Superior temporal gyrus (tissue), 1 donor: ENCODE results near the gene ESRRB.

Experiments
- DNase-seq: peaks from one replicate; pipeline ENCODE4 v3.0.0-alpha.2; 2016; ENCODE audit errors: extremely low spot score

The ESRRB gene

GRCh38 chr14:76407449-76408150 lies 31.7 kb downstream of the ESRRB start:
- no peak for DNase-seq

GRCh38 chr14:76408877-76409276 lies 32.9 kb downstream of the ESRRB start:
- DNase-seq, result no peak

- DNase-seq, result no peak
Observed at GRCh38 chr14:76412501-76412900, 36.6 kb downstream of the ESRRB start.

- no peak for DNase-seq
Observed at GRCh38 chr14:76413106-76413961, 37.4 kb downstream of the ESRRB start.

- DNase-seq, result no peak
Observed at GRCh38 chr14:76413962-76414600, 38.1 kb downstream of the ESRRB start.

GRCh38 chr14:76419399-76419798 lies 43.5 kb downstream of the ESRRB start:
- no peak for DNase-seq

GRCh38 chr14:76420827-76421226 lies 44.9 kb downstream of the ESRRB start:
- DNase-seq, result no peak

- no peak for DNase-seq
Observed at GRCh38 chr14:76421662-76422061, 45.7 kb downstream of the ESRRB start.

GRCh38 chr14:76422662-76423061 lies 46.7 kb downstream of the ESRRB start:
- no peak for DNase-seq

GRCh38 chr14:76423534-76423933 lies 47.6 kb downstream of the ESRRB start:
- DNase-seq, result no peak

GRCh38 chr14:76424359-76424758 lies 48.4 kb downstream of the ESRRB start:
- DNase-seq, result no peak

- no peak for DNase-seq
Observed at GRCh38 chr14:76426161-76426696, 50.3 kb downstream of the ESRRB start.

- no peak for DNase-seq
Observed at GRCh38 chr14:76428611-76429010, 52.7 kb downstream of the ESRRB start.

GRCh38 chr14:76430017-76430416 lies 54.1 kb downstream of the ESRRB start:
- no peak for DNase-seq

- no peak for DNase-seq
Observed at GRCh38 chr14:76430475-76430980, 54.6 kb downstream of the ESRRB start.

- DNase-seq, result no peak
Observed at GRCh38 chr14:76431538-76431937, 55.6 kb downstream of the ESRRB start.

- DNase-seq, result no peak
Observed at GRCh38 chr14:76432827-76433752, 57.2 kb downstream of the ESRRB start.

- DNase-seq, result no peak
Observed at GRCh38 chr14:76434220-76434619, 58.3 kb downstream of the ESRRB start.

GRCh38 chr14:76439237-76439775 lies 63.4 kb downstream of the ESRRB start:
- no peak for DNase-seq

- DNase-seq, result no peak
Observed at GRCh38 chr14:76446486-76446885, 70.5 kb downstream of the ESRRB start.

- no peak for DNase-seq
Observed at GRCh38 chr14:76446921-76447320, 71.0 kb downstream of the ESRRB start.
